Psoas muscle (tissue), 8 donors: ENCODE measurements around the gene MYL6B. TPM values are rescaled to one million over a fixed set of nuclear protein-coding genes. Genes with fewer than 3 reads are reported as not detected.

Source experiments
- ATAC-seq, 4 donors: fragments of 200-7000 bp; cut with Tn5 transposase; one replicate each; pipeline ENCODE4 v1.9.1; 2020; ENCODE audit warnings: moderate library complexity in 3 of 4, mild to moderate bottlenecking in 2 of 4
- DNase-seq, 2 donors: peaks; one replicate each; pipeline ENCODE4 v3.0.0-alpha.2; 2020
- H3K27ac ChIP-seq: fragments of 200-600 bp; one replicate; pipeline ENCODE4 v1.8.0; 2022
- H3K27me3 ChIP-seq, 3 donors: fragments of 200-600 bp in 1 of 3; one replicate each; pipeline versions ENCODE4 v1.6.1 to v1.8.0; 2013 to 2022; ENCODE audit warnings: low read length in 2 of 3, mild to moderate bottlenecking in 2 of 3, moderate library complexity in 1 of 3; ENCODE audit not compliant: insufficient read depth in 3 of 3
- H3K36me3 ChIP-seq, 2 donors: fragments of 200-600 bp in 1 of 2; one replicate each; pipeline versions ENCODE4 v1.6.1 to v1.8.0; 2013 to 2022; ENCODE audit warnings: low read depth in 1 of 2, mild to moderate bottlenecking in 1 of 2, moderate library complexity in 1 of 2; ENCODE audit not compliant: insufficient read depth in 1 of 2
- H3K4me1 ChIP-seq: fragments of 200-600 bp; one replicate; pipeline ENCODE4 v1.8.0; 2022
- H3K4me3 ChIP-seq: fragments of 200-600 bp; one replicate; pipeline ENCODE4 v1.8.0; 2022; ENCODE audit warnings: mild to moderate bottlenecking
- H3K9me3 ChIP-seq: fragments of 200-600 bp; one replicate; pipeline ENCODE4 v1.8.0; 2022
- WGBS, 3 donors: extraction: QIAGEN DNeasy Blood & Tissue Kit; methylation state at CpG; one replicate each; pipeline versions ENCODE4 v1.1.6 to v1.1.7; 2013; 5-methylcytosine and 5-hydroxymethylcytosine counted together
- intact Hi-C, 2 donors: fragments of 100-400 bp; cut with DNase I; formaldehyde crosslinking; loops; one replicate each; pipeline versions ENCODE4 v1.11.0 to v1.14.2; 2022
- polyA plus RNA-seq, 3 donors: library from polyadenylated mRNA; stranded (reverse); fragments of 200-250 nt; gene quantifications; one replicate each; pipeline ENCODE4 v1.2.3, GENCODE V29; 2013
- total RNA-seq, 4 donors: library from RNA; stranded (reverse); fragmentation: NEBNext Ultra II Directional in 2 of 4; extraction: Animal tissue kit (Norgen Biotek cat#: 25700) in 2 of 4; gene quantifications; one replicate each; pipeline versions ENCODE4 v1.2.1 to v1.2.4, GENCODE V29; 2021 to 2023
- TF ChIP-seq, protein P1 (sequence below): fragments of 200-600 bp; IDR thresholded peaks from one replicate; pipeline ENCODE4 v1.8.0; 2022; ENCODE audit warnings: antibody characterized with exemption
- donor health status: healthy with polysubstance abuse.
- donor health status: DM: no; HTN: no; CAD: no; lungs with moderate emphysema.
- donor health status: Bipolar disorder and iron deficiency.
- donor health status: healthy.
- donor health status: DM: yes; HTN: yes; CAD: no.
- donor health status: DM: no; HTN: no; CAD: no.
- donor health status: DM: no; HTN: no; CAD: no.
- donor health status: DM: yes; HTN: yes; CAD: no.

Gene MYL6B
- total and polyA plus RNA-seq, 7 donors: 113 to 2,222 (median 553) TPM

DNA sequence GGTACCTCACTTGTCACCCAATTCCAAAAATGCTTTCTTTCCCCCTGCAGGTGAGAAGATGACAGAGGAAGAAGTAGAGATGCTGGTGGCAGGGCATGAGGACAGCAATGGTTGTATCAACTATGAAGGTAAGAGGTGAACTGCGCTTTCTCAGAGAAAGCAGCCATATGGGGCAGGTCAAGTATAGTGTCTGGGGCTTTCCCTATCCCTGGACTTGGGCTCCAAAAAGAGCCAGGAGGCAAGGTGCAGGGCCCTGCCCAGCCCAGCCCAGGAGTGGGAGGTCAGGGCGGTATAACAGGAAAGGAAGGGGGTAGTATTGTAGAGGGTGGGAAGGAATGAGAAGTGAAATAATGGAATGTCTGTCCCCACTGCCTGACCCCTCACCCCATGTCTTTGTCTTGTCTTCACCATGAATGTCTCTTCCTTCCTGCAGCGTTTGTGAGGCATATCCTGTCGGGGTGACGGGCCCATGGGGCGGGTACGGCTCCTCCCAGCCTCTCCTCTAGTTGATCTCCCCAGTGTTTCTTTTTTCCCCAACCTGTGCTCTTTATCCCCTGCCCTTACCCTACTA is 7.9 kb downstream of the MYL6B start:
- Histone ChIP-seq H3K4me3 (peak overlapping the region; percentile 95), H3K9me3 (no peaks in the 10 kb centered on the region), H3K4me1 (peaks cover 27% of the 10 kb centered on the region), H3K27me3 (no peaks in the 10 kb centered on the region), H3K36me3 (peaks cover 21 to 59% of the 10 kb centered on the region in 2 donors), H3K27ac (peak overlapping the region; percentile 94)
- ATAC-seq (no peak), DNase-seq (peak in 1 of 2 donors; percentile 49)
- intact Hi-C loops: loop anchor here in 1 of 2 donors (2.0 kb wide), 1 partner anchor 29 kb away; the partner anchor contains the start of gene SMARCC2
- 41 to 49% (median 46%) methylated on average over 7 of the region's 7 CpGs for WGBS, 3 donors
- TF ChIP-seq, protein P1, sequence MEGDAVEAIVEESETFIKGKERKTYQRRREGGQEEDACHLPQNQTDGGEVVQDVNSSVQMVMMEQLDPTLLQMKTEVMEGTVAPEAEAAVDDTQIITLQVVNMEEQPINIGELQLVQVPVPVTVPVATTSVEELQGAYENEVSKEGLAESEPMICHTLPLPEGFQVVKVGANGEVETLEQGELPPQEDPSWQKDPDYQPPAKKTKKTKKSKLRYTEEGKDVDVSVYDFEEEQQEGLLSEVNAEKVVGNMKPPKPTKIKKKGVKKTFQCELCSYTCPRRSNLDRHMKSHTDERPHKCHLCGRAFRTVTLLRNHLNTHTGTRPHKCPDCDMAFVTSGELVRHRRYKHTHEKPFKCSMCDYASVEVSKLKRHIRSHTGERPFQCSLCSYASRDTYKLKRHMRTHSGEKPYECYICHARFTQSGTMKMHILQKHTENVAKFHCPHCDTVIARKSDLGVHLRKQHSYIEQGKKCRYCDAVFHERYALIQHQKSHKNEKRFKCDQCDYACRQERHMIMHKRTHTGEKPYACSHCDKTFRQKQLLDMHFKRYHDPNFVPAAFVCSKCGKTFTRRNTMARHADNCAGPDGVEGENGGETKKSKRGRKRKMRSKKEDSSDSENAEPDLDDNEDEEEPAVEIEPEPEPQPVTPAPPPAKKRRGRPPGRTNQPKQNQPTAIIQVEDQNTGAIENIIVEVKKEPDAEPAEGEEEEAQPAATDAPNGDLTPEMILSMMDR: no peak

DNA sequence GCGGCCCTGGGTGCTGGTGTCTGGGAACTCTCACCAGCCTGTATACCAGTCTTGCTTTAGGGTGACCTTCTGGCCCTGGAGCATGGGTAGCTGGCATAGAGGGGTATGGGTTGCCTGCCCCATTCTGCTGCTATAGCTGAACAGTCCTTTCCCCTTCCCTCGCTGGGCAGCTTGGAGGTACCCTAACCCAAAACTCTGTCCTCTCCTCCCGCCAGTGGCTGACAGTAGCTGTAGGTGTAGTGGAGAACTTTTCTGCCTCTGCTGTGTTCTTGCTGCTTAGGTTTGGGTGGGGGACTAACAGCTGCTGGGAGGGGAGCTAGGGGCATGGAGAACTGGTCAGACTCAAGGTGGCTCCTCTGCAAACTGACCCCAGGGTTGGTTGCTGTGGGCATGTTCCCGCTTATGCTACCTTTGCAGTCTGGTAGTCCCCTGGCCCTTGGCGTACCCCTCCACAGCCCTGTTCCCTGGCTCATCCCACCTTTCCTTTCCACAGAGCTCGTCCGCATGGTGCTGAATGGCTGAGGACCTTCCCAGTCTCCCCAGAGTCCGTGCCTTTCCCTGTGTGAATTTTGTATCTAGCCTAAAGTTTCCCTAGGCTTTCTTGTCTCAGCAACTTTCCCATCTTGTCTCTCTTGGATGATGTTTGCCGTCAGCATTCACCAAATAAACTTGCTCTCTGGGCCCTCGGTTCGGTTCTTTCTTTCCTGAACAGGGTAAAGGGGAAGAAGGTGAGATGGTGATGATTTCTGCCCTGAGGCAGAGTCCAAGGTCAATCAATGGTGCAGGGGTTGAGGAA is 8.7 kb downstream of the MYL6B start:
- Histone ChIP-seq H3K9me3 (no peaks in the 10 kb centered on the region), H3K4me1 (peaks cover 27% of the 10 kb centered on the region), H3K27me3 (no peaks in the 10 kb centered on the region), H3K36me3 (peaks cover 21 to 67% of the 10 kb centered on the region in 2 donors), H3K4me3 (peak overlapping the region; percentile 95), H3K27ac (peak overlapping the region; percentile 94)
- ATAC-seq (no peak), DNase-seq (no peak)
- TF ChIP-seq, protein P1: no peak
- WGBS, 3 donors: 65 to 75% (median 68%) methylated on average over 11 of the region's 11 CpGs
- intact Hi-C loops: loop anchor here in 1 of 2 donors (2.0 kb wide), 1 partner anchor 28 kb away; the partner anchor contains the start of gene SMARCC2

DNA sequence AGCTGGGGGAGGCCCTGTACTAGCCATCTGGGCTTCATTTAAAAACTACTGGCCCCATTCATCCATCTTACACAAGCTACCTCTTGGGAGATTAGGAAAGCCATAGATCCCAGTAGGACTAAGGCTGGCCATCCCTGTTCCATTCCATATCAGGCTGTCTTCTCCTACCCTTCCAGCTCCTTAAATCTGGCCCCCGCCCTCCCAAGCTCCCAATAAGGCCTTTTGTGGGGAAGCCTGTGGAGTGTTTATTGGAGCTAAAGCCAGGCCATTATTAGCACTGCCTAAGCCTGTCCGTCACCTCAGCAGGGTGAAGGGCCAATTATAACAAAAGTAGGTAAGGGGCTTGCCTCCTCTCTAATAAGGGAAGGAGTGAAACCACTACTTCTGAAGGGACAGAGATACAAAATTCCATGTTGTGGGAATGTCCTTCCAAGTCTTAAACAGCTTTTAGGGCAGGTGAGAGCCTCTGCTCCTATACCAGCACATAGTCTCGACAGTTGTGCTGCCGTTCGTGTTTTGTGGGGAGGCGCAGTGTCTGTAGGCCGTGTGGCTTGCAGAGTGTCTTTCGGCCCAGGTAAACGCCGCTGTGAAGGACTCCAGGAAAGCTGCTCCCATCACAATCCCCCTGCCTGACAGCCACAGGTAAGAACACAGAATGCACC is 9.4 kb downstream of the MYL6B start:
- no peaks in the 10 kb centered on the region for H3K9me3 ChIP-seq
- H3K27ac ChIP-seq: peak overlapping the region; percentile 94
- no peak for ATAC-seq
- H3K27me3 ChIP-seq: no peaks in the 10 kb centered on the region
- H3K36me3 ChIP-seq: peaks cover 21 to 75% of the 10 kb centered on the region in 2 donors
- 67 to 69% (median 67%) methylated on average over 10 of the region's 10 CpGs for WGBS, 3 donors
- H3K4me3 ChIP-seq: peak overlapping the region; percentile 95
- no peak for DNase-seq
- intact Hi-C loops: loop anchor here in 1 of 2 donors (2.0 kb wide), 1 partner anchor 27 kb away; the partner anchor contains the start of gene SMARCC2
- TF ChIP-seq, protein P1: no peak
- peaks cover 27% of the 10 kb centered on the region for H3K4me1 ChIP-seq

DNA sequence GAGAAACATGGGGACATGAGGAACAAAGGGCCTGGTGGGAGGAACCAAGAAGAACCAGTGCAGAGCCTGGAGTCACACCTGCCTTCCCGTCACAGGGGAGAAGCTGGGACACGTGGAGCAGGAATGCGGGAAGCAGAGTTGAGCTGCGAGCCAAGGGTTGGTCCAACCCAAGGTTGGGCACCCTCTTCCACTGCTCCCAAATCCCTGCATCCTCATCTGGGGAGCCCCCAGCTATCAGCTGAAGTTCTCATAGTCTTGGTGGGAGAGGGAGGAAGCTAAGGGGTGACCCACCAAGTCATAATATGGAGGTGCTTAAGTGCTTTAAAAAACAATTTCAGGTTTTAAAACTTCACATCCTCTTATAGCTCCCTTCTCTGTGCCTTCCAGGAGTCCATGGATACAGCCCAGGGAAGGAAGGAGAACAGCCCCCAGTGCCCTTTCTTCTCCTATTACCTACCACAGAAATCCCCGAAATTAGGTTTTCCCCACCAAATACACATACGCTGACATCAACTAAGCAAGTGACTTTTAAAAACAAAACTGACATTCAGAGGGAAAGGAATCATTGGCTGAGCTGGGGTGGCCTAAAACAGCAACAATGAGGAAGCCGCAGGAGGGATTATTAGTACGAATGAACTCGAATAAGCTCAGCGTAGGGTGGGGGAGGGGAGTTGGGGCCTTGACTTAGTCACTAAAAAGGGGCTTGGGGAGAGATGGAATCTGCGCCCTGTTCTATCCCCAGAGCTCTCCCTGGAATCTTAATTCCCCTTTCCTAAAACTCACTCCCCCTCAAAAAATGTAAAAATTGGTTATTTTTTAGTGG is 10.3 kb downstream of the MYL6B start:
- Histone ChIP-seq H3K9me3 (no peaks in the 10 kb centered on the region), H3K36me3 (peaks cover 21 to 83% of the 10 kb centered on the region in 2 donors), H3K4me1 (peaks cover 23% of the 10 kb centered on the region), H3K27me3 (no peaks in the 10 kb centered on the region), H3K27ac (peak overlapping the region; percentile 94), H3K4me3 (no peak overlapping the region)
- no peak for DNase-seq
- 50 to 62% (median 52%) methylated on average over 11 of the region's 11 CpGs for WGBS, 3 donors
- intact Hi-C loops: no loop called here
- TF ChIP-seq, protein P1: no peak
- ATAC-seq: no peak
